Ascending aorta (tissue), 2 donors: ENCODE measurements around the gene ADRA2C. TPM values are rescaled to one million over a fixed set of nuclear protein-coding genes. Genes with fewer than 3 reads are reported as not detected.

Source experiments
- DNase-seq, 2 donors: peaks; one replicate each; pipeline ENCODE4 v3.0.0-alpha.2; 2019; ENCODE audit warnings: low spot score in 2 of 2
- H3K27ac ChIP-seq, 2 donors: fragments of 200-600 bp; sonication (generic); one replicate each; pipeline ENCODE4 v1.5.1; 2016 to 2017; ENCODE audit warnings: mild to moderate bottlenecking in 1 of 2
- H3K27me3 ChIP-seq: fragments of 200-600 bp; sonication (generic); one replicate; pipeline ENCODE4 v1.5.1; 2017
- H3K36me3 ChIP-seq, 2 donors: fragments of 200-600 bp; sonication (generic); one replicate each; pipeline ENCODE4 v1.5.1; 2016
- H3K4me1 ChIP-seq, 2 donors: fragments of 200-600 bp; sonication (generic); one replicate each; pipeline ENCODE4 v1.5.1; 2016 to 2017; ENCODE audit warnings: mild to moderate bottlenecking in 1 of 2
- H3K4me3 ChIP-seq, 2 donors: fragments of 200-600 bp; sonication (generic); one replicate each; pipeline ENCODE4 v1.5.1; 2016 to 2017; ENCODE audit warnings: mild to moderate bottlenecking in 1 of 2
- H3K9me3 ChIP-seq, 2 donors: fragments of 200-600 bp; sonication (generic); one replicate each; pipeline ENCODE4 v1.5.1; 2016
- CTCF ChIP-seq, 3 experiments: fragments of 200-600 bp in 2 of 3; fragments of 450-650 bp in 1 of 3; sonication (generic) in 2 of 3; IDR thresholded peaks; one replicate each; pipeline ENCODE4 v1.5.1; 2016 to 2019; ENCODE audit warnings: antibody characterized with exemption in 3 of 3, mild to moderate bottlenecking in 1 of 3, moderate library complexity in 1 of 3
- intact Hi-C: fragments of 100-400 bp; cut with DNase I; formaldehyde crosslinking; loops from one replicate; pipeline ENCODE4 v1.15.1; 2023
- total RNA-seq: library from RNA; depleted of rRNA; stranded (reverse); fragments of >200 nt; gene quantifications from one replicate; pipeline ENCODE4 v1.1.0, GENCODE V29; 2016

The ADRA2C gene
- total RNA-seq, 1 donor from 2014 or later, result 46.1 TPM

- no peak for TF ChIP-seq CTCF (IDR thresholded peaks at IDR 0.05)
- no peak overlapping the region for H3K4me3 ChIP-seq
- H3K36me3 ChIP-seq, result no peaks in the 10 kb centered on the region
- no peak overlapping the region for H3K27ac ChIP-seq
- intact Hi-C loops, result no loop called here
- no peaks in the 10 kb centered on the region for H3K27me3 ChIP-seq
- no peak for DNase-seq
- H3K4me1 ChIP-seq, result no peaks in the 10 kb centered on the region
- H3K9me3 ChIP-seq, result no peaks in the 10 kb centered on the region
Measured at GRCh38 chr4:3805026-3805425, 38.8 kb downstream of the ADRA2C start.

GRCh38 chr4:3805731-3806130 is 39.5 kb downstream of the ADRA2C start:
- intact Hi-C loops, result no loop called here
- H3K4me3 ChIP-seq, result no peak overlapping the region
- H3K9me3 ChIP-seq, result no peaks in the 10 kb centered on the region
- TF ChIP-seq CTCF (IDR thresholded peaks at IDR 0.05), result no peak
- H3K27ac ChIP-seq, result no peak overlapping the region
- no peaks in the 10 kb centered on the region for H3K4me1 ChIP-seq
- no peaks in the 10 kb centered on the region for H3K36me3 ChIP-seq
- no peak for DNase-seq
- H3K27me3 ChIP-seq, result no peaks in the 10 kb centered on the region

- no peak for TF ChIP-seq CTCF (IDR thresholded peaks at IDR 0.05)
- H3K36me3 ChIP-seq, result no peaks in the 10 kb centered on the region
- no peaks in the 10 kb centered on the region for H3K27me3 ChIP-seq
- H3K27ac ChIP-seq, result no peak overlapping the region
- no peaks in the 10 kb centered on the region for H3K9me3 ChIP-seq
- H3K4me3 ChIP-seq, result no peak overlapping the region
- intact Hi-C loops, result no loop called here
- no peaks in the 10 kb centered on the region for H3K4me1 ChIP-seq
- no peak for DNase-seq
Measured at GRCh38 chr4:3807311-3807710, 41.1 kb downstream of the ADRA2C start.

GRCh38 chr4:3807822-3808496 is 41.8 kb downstream of the ADRA2C start:
- TF ChIP-seq CTCF (IDR thresholded peaks at IDR 0.05), result no peak
- Histone ChIP-seq H3K27ac (no peak overlapping the region), H3K36me3 (no peaks in the 10 kb centered on the region), H3K4me3 (no peak overlapping the region), H3K4me1 (no peaks in the 10 kb centered on the region), H3K27me3 (no peaks in the 10 kb centered on the region), H3K9me3 (no peaks in the 10 kb centered on the region)
- DNase-seq, result no peak
- intact Hi-C loops, result no loop called here

- Histone ChIP-seq H3K4me1 (no peaks in the 10 kb centered on the region), H3K27me3 (no peaks in the 10 kb centered on the region), H3K9me3 (no peaks in the 10 kb centered on the region), H3K36me3 (no peaks in the 10 kb centered on the region), H3K27ac (no peak overlapping the region), H3K4me3 (no peak overlapping the region)
- no peak for DNase-seq
- intact Hi-C loops, result no loop called here
- no peak for TF ChIP-seq CTCF (IDR thresholded peaks at IDR 0.05)
Measured at GRCh38 chr4:3808597-3808996, 42.4 kb downstream of the ADRA2C start.

GRCh38 chr4:3809028-3809427 is 42.8 kb downstream of the ADRA2C start:
- Histone ChIP-seq H3K4me1 (no peaks in the 10 kb centered on the region), H3K27me3 (no peaks in the 10 kb centered on the region), H3K27ac (no peak overlapping the region), H3K4me3 (no peak overlapping the region), H3K9me3 (no peaks in the 10 kb centered on the region), H3K36me3 (no peaks in the 10 kb centered on the region)
- intact Hi-C loops, result no loop called here
- TF ChIP-seq CTCF (IDR thresholded peaks at IDR 0.05), result no peak
- no peak for DNase-seq
